GM12864 (cell line): ENCODE results near the gene TPO.

ENCODE experiments used
- DNase-seq: peaks from one replicate; pipeline ENCODE4 v3.0.0-alpha.2; 2011; ENCODE audit warnings: low read depth
- H3K4me3 ChIP-seq: 2 replicates; pipeline ENCODE4 v1.5.1; 2011; ENCODE audit warnings: mild to moderate bottlenecking, low read depth, low read length, control low read depth
- TF ChIP-seq, protein P1 (sequence below): IDR thresholded peaks from 2 replicates; pipeline ENCODE4 v1.5.1; 2011; ENCODE audit warnings: low read depth, mild to moderate bottlenecking, moderate library complexity, low read length, control low read depth, inconsistent platforms; ENCODE audit errors: missing control alignments

TPO gene

DNA sequence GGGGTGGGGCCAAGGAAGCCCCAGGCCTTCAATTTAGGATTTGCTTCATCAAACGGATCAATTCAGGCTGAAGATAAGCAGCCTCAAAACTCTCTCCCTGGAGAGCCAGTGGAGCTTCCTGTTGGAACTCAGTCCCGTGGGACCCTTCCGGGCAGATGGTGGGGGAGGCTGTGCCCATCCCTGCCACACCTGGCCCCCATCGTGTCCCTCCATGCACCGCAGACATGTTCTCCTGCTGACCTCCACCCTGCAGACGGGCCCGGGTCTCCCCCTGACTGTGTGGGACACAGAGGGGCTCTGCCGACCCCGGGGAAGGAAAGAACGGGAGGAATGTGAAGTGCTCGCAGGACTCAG, 144.2 kb downstream of the TPO start:
- TF ChIP-seq, protein P1, sequence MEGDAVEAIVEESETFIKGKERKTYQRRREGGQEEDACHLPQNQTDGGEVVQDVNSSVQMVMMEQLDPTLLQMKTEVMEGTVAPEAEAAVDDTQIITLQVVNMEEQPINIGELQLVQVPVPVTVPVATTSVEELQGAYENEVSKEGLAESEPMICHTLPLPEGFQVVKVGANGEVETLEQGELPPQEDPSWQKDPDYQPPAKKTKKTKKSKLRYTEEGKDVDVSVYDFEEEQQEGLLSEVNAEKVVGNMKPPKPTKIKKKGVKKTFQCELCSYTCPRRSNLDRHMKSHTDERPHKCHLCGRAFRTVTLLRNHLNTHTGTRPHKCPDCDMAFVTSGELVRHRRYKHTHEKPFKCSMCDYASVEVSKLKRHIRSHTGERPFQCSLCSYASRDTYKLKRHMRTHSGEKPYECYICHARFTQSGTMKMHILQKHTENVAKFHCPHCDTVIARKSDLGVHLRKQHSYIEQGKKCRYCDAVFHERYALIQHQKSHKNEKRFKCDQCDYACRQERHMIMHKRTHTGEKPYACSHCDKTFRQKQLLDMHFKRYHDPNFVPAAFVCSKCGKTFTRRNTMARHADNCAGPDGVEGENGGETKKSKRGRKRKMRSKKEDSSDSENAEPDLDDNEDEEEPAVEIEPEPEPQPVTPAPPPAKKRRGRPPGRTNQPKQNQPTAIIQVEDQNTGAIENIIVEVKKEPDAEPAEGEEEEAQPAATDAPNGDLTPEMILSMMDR = no peak
- H3K4me3 ChIP-seq = no peak overlapping the region
- no peak for DNase-seq

DNA sequence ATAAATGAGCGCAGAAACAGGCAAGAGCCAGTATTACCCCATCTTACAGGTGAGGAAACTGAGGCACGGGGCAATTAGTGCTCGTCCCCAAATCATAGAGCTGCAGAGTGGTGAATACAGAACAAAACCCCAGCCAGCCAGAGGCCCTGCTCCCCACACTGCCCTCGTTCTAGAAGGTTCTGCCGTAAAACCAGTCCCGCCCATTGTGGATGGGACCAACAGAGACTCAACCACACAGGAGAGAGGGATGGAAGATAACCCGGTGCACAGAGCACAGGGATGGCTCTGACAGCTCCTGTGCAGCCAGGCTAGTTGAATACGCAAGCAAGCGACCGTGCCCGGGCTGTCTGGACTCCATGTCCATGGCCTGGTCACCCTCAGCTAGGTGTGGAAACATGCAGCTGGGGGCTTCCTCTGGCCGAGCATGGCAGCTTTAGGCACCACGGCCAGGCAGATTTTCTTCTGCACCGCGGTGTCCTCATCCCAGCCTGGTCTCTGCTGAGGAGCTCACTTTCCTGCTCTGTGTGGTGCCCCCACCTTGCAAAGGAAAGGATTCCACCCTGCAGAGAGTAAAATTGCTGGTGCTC, 146.4 kb downstream of the TPO start:
- H3K4me3 ChIP-seq = no peak overlapping the region
- DNase-seq = no peak
- TF ChIP-seq, protein P1 = no peak

DNA sequence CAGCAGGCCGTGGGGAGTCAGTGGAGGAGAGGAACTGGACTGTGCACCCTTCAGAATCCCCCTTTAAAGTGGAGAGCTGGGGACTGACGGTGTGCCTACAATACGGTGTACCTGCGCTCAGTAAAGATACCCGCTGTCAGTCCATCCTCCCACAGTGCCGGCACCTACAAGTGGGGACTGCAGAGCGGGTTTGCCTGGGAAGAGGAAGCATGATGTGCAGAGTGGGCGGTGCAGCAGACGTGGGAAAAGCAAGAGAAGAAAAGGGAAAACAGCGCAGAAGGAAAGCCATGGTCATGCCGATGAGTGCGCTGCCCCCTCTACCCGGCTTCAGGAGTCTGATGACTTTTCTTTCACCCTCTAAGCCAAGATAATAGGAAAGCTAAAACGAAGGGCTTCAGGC, 148.0 kb downstream of the TPO start:
- no peak for DNase-seq
- TF ChIP-seq, protein P1 = no peak
- no peak overlapping the region for H3K4me3 ChIP-seq

DNA sequence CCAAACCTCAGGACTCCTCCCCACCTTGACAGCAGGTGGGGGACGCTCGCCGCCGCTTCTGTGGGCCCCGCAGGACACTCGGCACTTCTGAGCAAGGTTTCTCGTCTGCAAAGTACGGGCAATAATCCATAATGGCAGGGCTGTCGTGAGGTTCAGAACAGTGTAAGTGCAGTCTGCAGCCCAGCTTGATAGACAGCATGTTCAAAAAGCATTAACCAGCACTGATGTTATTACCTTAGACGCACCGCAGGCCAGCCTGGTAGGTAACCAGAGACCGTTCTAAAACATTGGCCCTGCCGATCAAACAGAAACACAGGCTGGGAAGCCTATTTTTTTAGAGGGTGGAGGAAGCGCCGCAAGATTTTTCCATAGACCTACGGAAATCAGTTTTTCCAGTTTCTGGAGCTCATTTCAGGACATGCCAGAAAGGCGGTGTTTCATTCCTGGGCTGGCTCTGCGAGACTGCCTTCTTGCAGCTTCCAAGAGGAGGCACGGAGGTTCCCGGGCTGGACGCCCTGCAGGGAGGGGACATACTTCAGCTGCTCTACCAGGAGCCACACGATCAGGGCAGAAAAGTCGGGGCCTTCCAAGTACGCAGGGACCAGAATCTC, 148.7 kb downstream of the TPO start:
- H3K4me3 ChIP-seq = no peak overlapping the region
- DNase-seq = no peak
- TF ChIP-seq, protein P1 = no peak

DNA sequence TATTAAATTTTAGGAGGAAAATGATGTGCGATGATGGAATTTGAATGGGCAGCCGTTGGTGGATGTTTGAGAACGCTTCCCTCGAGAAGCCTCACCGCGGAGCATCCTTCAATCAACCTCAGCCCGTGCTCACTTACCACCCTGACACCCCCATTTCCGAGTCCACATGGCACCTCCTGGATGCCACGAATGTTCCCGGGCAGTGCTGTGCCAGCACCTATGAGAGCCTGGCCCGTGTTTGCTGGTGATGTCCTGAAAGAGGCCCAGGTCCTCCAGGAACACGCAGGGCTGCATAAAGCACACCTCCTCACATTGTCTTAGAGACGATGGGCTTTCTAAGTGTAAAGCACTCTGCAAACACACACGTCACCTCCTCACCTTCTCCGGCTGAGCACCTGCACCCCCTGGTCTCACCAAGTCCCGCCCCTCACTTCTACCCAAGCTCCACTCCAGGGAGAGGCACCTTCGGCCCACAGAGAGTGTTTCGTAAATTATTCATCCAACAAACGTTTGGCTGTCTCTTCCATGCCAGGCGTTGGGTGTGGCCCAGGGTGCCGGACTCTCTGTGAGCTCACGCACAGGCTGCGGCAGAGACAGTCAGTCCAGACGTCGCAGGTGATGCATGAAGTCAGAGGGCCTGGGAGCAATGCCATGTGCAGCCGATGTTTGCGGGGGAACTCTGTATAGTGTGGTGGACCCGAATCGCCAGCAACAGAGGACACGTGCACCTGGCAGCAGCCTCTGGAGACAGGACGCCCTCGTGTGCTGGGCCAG, 150.0 kb downstream of the TPO start:
- no peak overlapping the region for H3K4me3 ChIP-seq
- TF ChIP-seq, protein P1 = no peak
- DNase-seq = no peak

DNA sequence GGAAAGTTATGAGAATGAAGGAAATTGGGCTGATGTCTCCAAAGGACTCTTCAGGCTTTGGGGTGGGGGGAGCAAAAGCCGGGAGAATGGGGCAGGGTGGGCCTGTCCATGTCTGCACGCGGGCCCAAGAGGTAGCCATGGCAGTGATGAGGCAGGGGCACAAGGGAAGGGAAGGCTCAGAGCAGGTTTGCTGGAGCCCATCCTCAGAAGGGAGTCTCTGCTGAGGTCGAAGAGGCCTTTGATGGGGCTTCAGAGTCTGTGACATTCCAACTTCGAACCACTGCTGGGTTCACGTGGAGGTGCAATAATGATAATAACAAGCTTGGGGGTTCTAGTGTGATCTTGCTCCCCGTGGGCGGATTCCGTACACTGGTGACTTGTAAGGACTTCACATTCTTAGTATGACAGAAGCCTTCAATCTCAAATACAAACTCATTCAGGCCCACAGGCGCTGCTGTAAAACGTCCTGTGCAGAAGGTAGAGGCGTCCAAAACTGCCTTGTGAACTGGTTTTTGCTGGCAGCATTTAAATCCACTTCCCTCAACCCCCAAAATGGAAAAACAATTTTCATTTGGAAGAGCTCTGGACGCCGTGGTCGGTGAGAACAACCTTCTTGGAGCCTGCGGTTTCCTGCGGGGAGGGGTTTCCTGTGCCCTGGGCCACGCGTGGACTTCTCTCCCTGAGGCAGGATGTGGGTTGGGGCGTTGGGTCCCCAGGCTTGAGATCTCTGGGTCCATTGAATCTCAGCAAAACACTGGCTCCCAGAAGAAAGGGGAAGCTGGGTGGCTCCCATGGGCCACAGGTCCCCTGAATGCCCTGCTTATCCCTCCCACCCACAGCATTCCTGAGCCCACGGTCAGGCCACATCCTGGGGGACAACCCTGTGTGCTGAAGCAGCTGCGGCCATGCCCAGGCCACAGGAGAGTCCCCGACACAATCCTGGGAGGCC, 151.0 kb downstream of the TPO start:
- DNase-seq = no peak

More for the DNA sequence above, 151.0 kb downstream of the TPO start:
- H3K4me3 ChIP-seq = no peak overlapping the region
- TF ChIP-seq, protein P1 = no peak
